Neutrophil (primary cell): Measurements from ENCODE around the gene KIT.

Experiments used
- H3K27ac ChIP-seq: fragments of 200-600 bp; sonication (generic); 2 replicates; pipeline ENCODE4 v1.5.1; 2016; ENCODE audit warnings: mild to moderate bottlenecking, moderate library complexity
- H3K27me3 ChIP-seq: fragments of 200-600 bp; sonication (generic); 2 replicates; pipeline ENCODE4 v1.6.0; 2016; ENCODE audit warnings: mild to moderate bottlenecking
- H3K36me3 ChIP-seq: fragments of 200-600 bp; sonication (generic); 2 replicates; pipeline ENCODE4 v1.5.1; 2017
- H3K4me1 ChIP-seq, 2 experiments: fragments of 200-600 bp in 1 of 2; sonication (generic) in 1 of 2; 1 replicate in 1 of 2; 2 replicates in 1 of 2; pipeline versions ENCODE4 v1.5.1 to v1.6.1; 2013 to 2016; ENCODE audit warnings: low read depth in 1 of 2, low read length in 1 of 2, mild to moderate bottlenecking in 1 of 2, moderate library complexity in 1 of 2; ENCODE audit not compliant: control insufficient read depth in 1 of 2, insufficient read depth in 1 of 2
- H3K4me3 ChIP-seq, 2 experiments: fragments of 200-600 bp in 1 of 2; sonication (generic) in 1 of 2; 1 replicate in 1 of 2; 2 replicates in 1 of 2; pipeline ENCODE4 v1.5.1; 2013 to 2016; ENCODE audit warnings: low read depth in 1 of 2, low read length in 1 of 2, mild to moderate bottlenecking in 1 of 2, moderate library complexity in 1 of 2
- H3K9me3 ChIP-seq: fragments of 200-600 bp; sonication (generic); 2 replicates; pipeline ENCODE4 v1.5.1; 2016
- TF ChIP-seq, protein P1 (sequence below): fragments of 200-600 bp; sonication (generic); IDR thresholded peaks from 2 replicates; pipeline ENCODE4 v1.5.1; 2016; ENCODE audit warnings: antibody characterized with exemption

Gene KIT

DNA sequence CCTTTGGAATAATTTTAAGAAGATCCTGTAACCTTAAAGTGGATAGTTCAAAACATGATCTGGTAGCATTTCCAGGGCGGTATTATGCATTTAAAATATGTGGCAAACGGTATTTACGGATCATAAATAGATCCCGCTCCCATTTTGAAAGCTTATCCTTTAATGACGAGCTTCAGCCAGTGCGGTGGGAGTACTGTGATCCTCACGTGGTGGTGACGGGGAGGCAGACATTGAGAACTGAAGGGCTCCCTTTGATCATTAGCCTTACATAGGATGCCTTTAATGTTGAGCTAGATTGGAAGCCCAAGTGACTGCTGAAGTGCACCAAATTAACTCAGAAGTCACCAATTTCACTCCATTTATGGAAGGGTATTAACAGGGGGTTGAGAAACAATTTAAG, 56.9 kb downstream of the KIT start:
- Histone ChIP-seq H3K4me3 (no peak overlapping the region), H3K36me3 (no peaks in the 10 kb centered on the region), H3K4me1 (peaks cover 8 to 14% of the 10 kb centered on the region in 2 experiments), H3K27me3 (no peaks in the 10 kb centered on the region), H3K9me3 (no peaks in the 10 kb centered on the region), H3K27ac (no peak overlapping the region)
- TF ChIP-seq, protein P1, sequence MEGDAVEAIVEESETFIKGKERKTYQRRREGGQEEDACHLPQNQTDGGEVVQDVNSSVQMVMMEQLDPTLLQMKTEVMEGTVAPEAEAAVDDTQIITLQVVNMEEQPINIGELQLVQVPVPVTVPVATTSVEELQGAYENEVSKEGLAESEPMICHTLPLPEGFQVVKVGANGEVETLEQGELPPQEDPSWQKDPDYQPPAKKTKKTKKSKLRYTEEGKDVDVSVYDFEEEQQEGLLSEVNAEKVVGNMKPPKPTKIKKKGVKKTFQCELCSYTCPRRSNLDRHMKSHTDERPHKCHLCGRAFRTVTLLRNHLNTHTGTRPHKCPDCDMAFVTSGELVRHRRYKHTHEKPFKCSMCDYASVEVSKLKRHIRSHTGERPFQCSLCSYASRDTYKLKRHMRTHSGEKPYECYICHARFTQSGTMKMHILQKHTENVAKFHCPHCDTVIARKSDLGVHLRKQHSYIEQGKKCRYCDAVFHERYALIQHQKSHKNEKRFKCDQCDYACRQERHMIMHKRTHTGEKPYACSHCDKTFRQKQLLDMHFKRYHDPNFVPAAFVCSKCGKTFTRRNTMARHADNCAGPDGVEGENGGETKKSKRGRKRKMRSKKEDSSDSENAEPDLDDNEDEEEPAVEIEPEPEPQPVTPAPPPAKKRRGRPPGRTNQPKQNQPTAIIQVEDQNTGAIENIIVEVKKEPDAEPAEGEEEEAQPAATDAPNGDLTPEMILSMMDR: no peak

GRCh38 chr4:54716478-54717065, 58.8 kb downstream of the KIT start:
- Histone ChIP-seq H3K27ac (no peak overlapping the region), H3K4me3 (no peak overlapping the region), H3K4me1 (no peaks in the 10 kb centered on the region), H3K9me3 (no peaks in the 10 kb centered on the region), H3K36me3 (no peaks in the 10 kb centered on the region), H3K27me3 (no peaks in the 10 kb centered on the region)
- TF ChIP-seq, protein P1: no peak

GRCh38 chr4:54717694-54718093, 59.9 kb downstream of the KIT start:
- H3K36me3 ChIP-seq: no peaks in the 10 kb centered on the region
- no peaks in the 10 kb centered on the region for H3K9me3 ChIP-seq
- H3K27ac ChIP-seq: no peak overlapping the region
- no peaks in the 10 kb centered on the region for H3K27me3 ChIP-seq
- H3K4me3 ChIP-seq: no peak overlapping the region
- TF ChIP-seq, protein P1: no peak
- no peaks in the 10 kb centered on the region for H3K4me1 ChIP-seq

DNA sequence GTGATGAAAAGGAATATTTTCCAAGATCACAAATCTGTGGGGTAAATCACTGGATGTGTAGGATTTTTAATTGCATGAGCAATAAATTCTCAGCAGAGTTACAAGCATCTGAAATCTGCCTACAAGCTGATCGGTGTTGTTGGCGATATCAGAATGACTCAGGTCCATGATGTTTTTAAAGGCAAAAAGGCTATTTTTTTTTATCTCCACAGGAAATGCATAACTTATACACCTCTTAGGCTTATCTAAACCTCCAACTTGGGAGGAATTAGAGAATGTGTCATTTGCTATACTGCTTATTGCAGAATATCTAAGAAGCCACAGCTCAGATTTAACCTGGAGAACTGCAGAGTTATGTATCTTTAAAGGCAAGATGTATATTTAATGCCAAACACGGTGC, 61.6 kb downstream of the KIT start:
- H3K4me3 ChIP-seq: no peak overlapping the region
- H3K27me3 ChIP-seq: no peaks in the 10 kb centered on the region
- H3K4me1 ChIP-seq: no peaks in the 10 kb centered on the region
- TF ChIP-seq, protein P1: no peak
- H3K9me3 ChIP-seq: no peaks in the 10 kb centered on the region
- H3K27ac ChIP-seq: no peak overlapping the region
- no peaks in the 10 kb centered on the region for H3K36me3 ChIP-seq

GRCh38 chr4:54723220-54723619, 65.5 kb downstream of the KIT start:
- H3K4me1 ChIP-seq: no peaks in the 10 kb centered on the region
- H3K9me3 ChIP-seq: no peaks in the 10 kb centered on the region
- H3K27me3 ChIP-seq: no peaks in the 10 kb centered on the region
- no peaks in the 10 kb centered on the region for H3K36me3 ChIP-seq
- H3K27ac ChIP-seq: no peak overlapping the region
- H3K4me3 ChIP-seq: no peak overlapping the region
- TF ChIP-seq, protein P1: no peak

- H3K27me3 ChIP-seq: no peaks in the 10 kb centered on the region
- TF ChIP-seq, protein P1: no peak
- H3K4me1 ChIP-seq: no peaks in the 10 kb centered on the region
- H3K9me3 ChIP-seq: no peaks in the 10 kb centered on the region
- H3K27ac ChIP-seq: no peak overlapping the region
- no peak overlapping the region for H3K4me3 ChIP-seq
- H3K36me3 ChIP-seq: no peaks in the 10 kb centered on the region
Observed at GRCh38 chr4:54723820-54724219, 66.1 kb downstream of the KIT start.
